Measurements from ENCODE around the gene PKHD1.

Gene PKHD1

DNA sequence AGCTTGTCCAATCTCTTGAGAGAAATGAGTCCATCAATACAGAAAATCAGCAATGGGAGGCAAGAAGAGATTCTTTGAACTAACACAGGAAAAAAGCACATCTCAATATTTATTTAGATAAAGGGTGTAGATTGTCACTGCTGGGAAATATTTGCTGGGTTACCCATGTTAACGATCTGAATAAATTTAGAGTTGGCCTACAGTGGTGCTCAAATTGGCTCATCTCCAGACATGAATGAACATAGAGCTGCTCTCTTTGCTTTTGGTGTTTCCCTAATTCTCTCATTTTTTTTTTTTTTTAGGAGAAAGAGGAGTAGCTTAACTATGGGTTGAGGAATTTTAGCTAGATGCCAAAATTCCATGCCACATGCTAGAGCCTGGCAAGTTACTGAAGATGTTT, 471.2 kb downstream of the PKHD1 start:
- no peak for DNase-seq (ENCODE audit: low spot score)

- DNase-seq (ENCODE audit: low spot score): no peak
Observed at GRCh38 chr6:51614725-51615124, 472.7 kb downstream of the PKHD1 start.

GRCh38 chr6:51613558-51613957, 473.9 kb downstream of the PKHD1 start:
- no peak for DNase-seq (ENCODE audit: low spot score)

DNA sequence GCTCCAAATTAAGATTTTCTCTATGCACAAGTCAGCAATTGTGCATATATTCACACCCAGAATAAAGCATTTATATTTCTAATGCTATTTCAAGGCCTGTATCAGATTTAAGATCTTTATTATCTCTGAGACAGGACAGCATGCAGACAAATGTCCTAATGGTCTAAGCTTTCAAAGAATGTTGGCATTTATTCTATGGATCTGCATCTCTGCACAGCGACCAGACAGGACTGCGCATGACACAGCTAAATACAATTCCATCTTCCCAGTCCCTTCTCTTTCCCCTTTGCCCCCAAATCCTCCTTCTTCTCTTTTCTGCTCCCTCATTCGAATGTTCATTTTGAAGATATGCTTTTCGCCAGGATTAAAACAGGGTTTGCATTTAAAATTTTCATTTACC, 478.5 kb downstream of the PKHD1 start:
- DNase-seq (ENCODE audit: low spot score): no peak

DNA sequence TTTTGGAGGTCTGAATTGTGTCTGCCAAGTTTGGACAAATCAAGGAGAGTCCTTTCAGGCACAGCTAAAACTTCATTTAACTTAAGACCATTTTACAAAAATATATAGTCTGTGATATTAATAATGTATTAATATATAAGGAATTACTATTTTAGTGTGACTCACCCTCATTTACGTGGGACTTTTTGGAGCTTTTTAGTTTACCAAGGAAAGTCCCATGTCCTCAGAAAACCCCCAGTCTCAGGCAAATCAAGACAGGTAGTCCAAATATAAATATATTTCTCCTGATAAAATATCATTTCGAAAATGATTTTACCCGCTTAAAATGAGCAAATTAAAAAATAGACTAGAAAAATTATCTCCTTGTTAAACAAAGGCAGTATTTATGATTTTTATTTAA, 479.0 kb downstream of the PKHD1 start:
- no peak for DNase-seq (ENCODE audit: low spot score)

DNA sequence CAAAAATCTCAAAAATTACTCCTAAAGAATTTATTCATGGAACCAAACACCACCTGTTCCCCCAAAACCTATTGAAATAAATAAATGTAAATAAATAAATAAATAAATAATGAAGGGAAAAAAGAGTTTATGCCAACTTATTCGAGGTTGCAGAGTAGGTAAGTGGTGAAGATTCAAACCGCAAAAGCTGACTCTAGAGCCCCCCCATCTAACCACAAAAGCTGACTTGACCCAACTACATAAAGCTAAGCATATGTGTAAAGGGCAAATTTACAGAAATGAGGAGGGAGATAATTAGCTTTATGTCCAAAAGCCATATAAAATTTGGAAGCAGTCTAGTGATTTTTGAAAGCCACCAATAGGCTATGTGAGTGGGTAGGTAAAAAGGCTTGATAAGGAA, 486.9 kb downstream of the PKHD1 start:
- no peak for DNase-seq (ENCODE audit: low spot score)

GRCh38 chr6:51598171-51598570, 489.2 kb downstream of the PKHD1 start:
- DNase-seq (ENCODE audit: low spot score): no peak

GRCh38 chr6:51594981-51595380, 492.4 kb downstream of the PKHD1 start:
- no peak for DNase-seq (ENCODE audit: low spot score)

DNA sequence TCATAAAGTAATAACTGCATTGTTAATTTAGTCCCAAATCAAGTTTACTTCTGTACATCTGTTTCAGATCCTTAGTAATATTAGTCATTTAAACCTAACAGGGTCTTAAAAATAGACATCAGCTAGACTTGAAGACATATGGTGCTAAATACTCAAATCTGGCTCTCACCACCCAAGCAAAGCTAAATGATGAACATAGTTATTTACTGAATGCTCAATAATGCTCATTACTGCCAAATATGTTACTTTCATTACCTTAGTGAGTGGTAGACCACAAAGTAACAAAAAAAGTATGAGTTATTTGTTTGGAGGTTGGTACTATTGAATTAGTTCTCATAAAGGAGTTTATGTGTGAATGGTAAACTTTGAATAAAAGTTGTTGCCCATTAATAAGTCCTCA, 502.1 kb downstream of the PKHD1 start:
- DNase-seq (ENCODE audit: low spot score): no peak

DNA sequence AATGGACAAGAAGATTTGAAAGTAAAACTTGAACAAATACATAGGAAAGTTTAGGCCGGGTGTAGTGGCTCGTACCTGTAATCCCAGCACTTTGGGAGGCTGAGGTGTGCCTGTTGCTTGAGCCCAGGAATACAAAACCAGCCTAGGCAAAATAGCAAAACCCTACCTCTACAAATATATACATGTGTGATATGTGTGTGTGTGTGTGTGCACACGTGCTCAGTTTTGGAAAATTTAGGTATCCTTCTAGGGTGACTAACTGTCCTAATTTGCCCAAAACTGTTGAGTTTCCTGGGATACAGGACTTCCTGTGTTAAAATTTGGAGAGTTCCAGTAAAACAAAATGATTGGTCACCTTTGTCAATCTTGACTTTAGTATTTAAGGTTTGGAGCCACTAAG, 503.2 kb downstream of the PKHD1 start:
- no peak for DNase-seq (ENCODE audit: low spot score)

DNA sequence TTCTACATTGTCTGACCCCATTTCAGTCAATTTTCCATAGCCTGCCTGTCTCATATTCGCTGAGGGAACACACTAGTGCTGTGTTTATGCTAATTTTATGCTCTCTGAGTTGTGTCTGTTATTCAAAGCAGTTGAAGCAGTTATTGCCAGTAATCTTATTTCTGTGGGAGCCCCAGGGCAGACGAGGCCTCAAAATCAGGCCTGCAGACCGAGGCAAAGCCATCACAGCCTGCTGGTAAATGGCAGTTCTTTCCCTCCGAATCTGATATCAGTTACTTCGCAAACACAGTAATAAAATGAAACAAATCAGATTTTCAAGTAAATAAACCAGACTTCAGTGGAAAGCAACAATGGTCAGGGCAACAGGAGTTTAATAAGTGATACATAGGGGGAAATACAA, 508.4 kb downstream of the PKHD1 start:
- no peak for DNase-seq (ENCODE audit: low spot score)

GRCh38 chr6:51578362-51578761, 509.1 kb downstream of the PKHD1 start:
- DNase-seq (ENCODE audit: low spot score): no peak

DNA sequence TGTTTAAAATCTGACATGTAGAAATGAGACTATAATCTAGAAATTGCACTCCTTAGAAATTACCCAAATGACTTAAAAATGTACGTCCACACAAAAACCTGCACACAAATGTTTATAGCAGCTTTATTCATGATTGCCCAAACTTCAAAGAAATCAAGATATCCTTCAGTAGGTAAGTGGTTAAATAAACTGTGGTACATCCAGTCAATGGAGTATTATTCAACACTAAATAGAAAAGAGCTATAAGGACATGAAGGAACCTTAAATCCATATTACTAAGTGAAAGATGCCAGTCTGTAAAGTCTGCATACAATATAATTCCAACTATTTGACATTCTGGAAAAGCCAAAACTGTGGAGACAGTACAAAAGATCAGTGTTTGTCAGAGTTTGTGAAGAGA, 513.4 kb downstream of the PKHD1 start:
- DNase-seq (ENCODE audit: low spot score): no peak

- no peak for DNase-seq (ENCODE audit: low spot score)
Observed at GRCh38 chr6:51571168-51571567, 516.2 kb downstream of the PKHD1 start.

- no peak for DNase-seq (ENCODE audit: low spot score)
Observed at GRCh38 chr6:51570168-51570921, 517.1 kb downstream of the PKHD1 start.

DNA sequence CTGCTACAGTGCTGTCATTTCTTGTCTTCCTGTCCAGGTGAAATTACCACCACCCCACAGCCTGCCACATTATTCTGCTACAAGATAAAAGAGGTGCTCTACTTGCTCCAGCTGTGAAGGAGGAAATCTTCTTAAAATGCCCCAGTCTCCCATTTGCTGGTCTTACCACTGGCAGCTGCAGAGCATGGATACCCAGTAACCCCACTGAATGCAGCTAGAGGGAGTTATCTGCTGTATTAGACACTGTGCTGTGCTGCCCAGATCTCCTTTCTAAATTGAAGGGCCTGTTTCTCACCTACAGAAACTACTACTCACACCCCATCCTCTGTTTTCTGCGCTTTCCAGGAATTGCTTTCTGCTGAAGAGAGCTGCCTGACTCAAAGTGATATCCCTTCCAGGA, 517.8 kb downstream of the PKHD1 start:
- no peak for DNase-seq (ENCODE audit: low spot score)

DNA sequence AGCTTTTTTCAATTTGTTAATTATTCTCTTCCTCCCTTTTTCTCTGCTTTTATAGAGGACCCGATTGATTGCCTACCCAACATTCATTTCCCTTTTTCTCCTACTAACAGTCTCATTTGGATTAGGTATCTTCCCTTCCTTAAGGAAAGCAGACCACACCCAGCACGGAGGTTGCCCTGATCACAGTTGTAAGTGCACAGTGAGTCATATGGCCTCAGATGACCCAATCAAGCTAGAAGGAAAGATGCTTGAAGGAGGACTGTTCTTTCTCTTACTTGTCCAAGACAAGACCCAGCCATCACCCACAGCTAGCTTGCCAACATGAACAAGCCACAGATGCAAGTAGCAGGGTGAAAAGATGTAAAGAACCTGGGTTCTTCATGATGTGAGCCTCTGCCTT, 518.6 kb downstream of the PKHD1 start:
- DNase-seq (ENCODE audit: low spot score): no peak

- no peak for DNase-seq (ENCODE audit: low spot score)
Observed at GRCh38 chr6:51565472-51565871, 521.9 kb downstream of the PKHD1 start.
